Endothelial cell (in vitro differentiated cells): Measurements from ENCODE around the gene PANK4. TPM values are rescaled to one million over a fixed set of nuclear protein-coding genes. Genes with fewer than 3 reads are reported as not detected.
"Not testable (repeated sequence)": the region's sequence is repeated elsewhere in the genome, so short reads cannot be mapped to it uniquely, and the experiment has no call there.

Experiments used
- DNase-seq: peaks from one replicate; pipeline ENCODE4 v3.0.0; 2021; ENCODE audit warnings: low spot score
- H3K27ac Mint-ChIP-seq: one replicate; pipeline ENCODE4 v1.8.0; 2021; ENCODE audit warnings: mixed read lengths, inconsistent platforms; ENCODE audit not compliant: unreplicated experiment
- H3K27me3 Mint-ChIP-seq: one replicate; pipeline ENCODE4 v1.8.0; 2021; ENCODE audit warnings: mild to moderate bottlenecking, moderate library complexity, mixed read lengths, inconsistent platforms; ENCODE audit not compliant: unreplicated experiment
- H3K36me3 Mint-ChIP-seq: one replicate; pipeline ENCODE4 v1.8.0; 2021; ENCODE audit warnings: mild to moderate bottlenecking, low read depth, mixed read lengths, inconsistent platforms; ENCODE audit not compliant: unreplicated experiment
- H3K4me1 Mint-ChIP-seq: one replicate; pipeline ENCODE4 v1.8.0; 2021; ENCODE audit warnings: mild to moderate bottlenecking, mixed read lengths, inconsistent platforms; ENCODE audit not compliant: unreplicated experiment
- H3K4me3 Mint-ChIP-seq: one replicate; pipeline ENCODE4 v1.8.0; 2021; ENCODE audit warnings: mild to moderate bottlenecking, mixed read lengths, inconsistent platforms; ENCODE audit not compliant: unreplicated experiment
- H3K9me3 Mint-ChIP-seq: one replicate; pipeline ENCODE4 v1.8.0; 2021; ENCODE audit warnings: mixed read lengths, inconsistent platforms; ENCODE audit not compliant: unreplicated experiment
- total RNA-seq: library from RNA; stranded (reverse); fragmentation: NEBNext Ultra II Directional; extraction: Animal tissue kit (Norgen Biotek cat#: 25700); gene quantifications from one replicate; pipeline ENCODE4 v1.2.1, GENCODE V29; 2021; ENCODE audit not compliant: unreplicated experiment
- TF ChIP-seq, protein P1 (sequence below): fragments of 200-600 bp; sonication (generic); IDR thresholded peaks from one replicate; pipeline ENCODE4 v1.5.0; 2021; ENCODE audit warnings: antibody characterized with exemption; ENCODE audit not compliant: unreplicated experiment

Gene PANK4
- total RNA-seq, 1 donor from 2014 or later: 32.3 TPM

DNA sequence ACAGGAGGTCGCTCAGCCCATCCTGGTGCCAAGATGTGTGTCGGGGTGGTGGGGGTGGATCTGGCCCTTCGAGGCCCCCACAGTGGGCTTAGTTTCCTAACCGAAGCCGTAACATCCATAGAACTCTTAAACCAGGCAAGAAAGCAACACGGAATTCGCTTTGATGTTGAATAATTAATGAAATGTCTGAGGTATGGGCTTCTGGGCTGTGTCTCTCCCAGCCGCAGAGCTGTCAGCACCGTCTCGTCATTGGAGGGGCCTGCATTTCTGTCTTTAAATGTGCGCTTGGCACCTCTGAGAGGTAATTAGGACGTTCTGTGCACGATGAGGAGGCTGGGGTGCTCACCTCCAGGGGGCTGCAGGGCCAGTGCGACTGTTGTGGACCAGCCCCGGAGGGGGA, 63.6 kb downstream of the PANK4 start:
- no peaks in the 10 kb centered on the region for H3K9me3 Mint-ChIP-seq
- H3K27ac Mint-ChIP-seq: no peak overlapping the region
- H3K27me3 Mint-ChIP-seq: peaks cover 4% of the 10 kb centered on the region
- TF ChIP-seq, protein P1, sequence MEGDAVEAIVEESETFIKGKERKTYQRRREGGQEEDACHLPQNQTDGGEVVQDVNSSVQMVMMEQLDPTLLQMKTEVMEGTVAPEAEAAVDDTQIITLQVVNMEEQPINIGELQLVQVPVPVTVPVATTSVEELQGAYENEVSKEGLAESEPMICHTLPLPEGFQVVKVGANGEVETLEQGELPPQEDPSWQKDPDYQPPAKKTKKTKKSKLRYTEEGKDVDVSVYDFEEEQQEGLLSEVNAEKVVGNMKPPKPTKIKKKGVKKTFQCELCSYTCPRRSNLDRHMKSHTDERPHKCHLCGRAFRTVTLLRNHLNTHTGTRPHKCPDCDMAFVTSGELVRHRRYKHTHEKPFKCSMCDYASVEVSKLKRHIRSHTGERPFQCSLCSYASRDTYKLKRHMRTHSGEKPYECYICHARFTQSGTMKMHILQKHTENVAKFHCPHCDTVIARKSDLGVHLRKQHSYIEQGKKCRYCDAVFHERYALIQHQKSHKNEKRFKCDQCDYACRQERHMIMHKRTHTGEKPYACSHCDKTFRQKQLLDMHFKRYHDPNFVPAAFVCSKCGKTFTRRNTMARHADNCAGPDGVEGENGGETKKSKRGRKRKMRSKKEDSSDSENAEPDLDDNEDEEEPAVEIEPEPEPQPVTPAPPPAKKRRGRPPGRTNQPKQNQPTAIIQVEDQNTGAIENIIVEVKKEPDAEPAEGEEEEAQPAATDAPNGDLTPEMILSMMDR: no peak
- H3K4me1 Mint-ChIP-seq: no peaks in the 10 kb centered on the region
- H3K36me3 Mint-ChIP-seq: no peaks in the 10 kb centered on the region
- H3K4me3 Mint-ChIP-seq: no peak overlapping the region
- DNase-seq: no peak

DNA sequence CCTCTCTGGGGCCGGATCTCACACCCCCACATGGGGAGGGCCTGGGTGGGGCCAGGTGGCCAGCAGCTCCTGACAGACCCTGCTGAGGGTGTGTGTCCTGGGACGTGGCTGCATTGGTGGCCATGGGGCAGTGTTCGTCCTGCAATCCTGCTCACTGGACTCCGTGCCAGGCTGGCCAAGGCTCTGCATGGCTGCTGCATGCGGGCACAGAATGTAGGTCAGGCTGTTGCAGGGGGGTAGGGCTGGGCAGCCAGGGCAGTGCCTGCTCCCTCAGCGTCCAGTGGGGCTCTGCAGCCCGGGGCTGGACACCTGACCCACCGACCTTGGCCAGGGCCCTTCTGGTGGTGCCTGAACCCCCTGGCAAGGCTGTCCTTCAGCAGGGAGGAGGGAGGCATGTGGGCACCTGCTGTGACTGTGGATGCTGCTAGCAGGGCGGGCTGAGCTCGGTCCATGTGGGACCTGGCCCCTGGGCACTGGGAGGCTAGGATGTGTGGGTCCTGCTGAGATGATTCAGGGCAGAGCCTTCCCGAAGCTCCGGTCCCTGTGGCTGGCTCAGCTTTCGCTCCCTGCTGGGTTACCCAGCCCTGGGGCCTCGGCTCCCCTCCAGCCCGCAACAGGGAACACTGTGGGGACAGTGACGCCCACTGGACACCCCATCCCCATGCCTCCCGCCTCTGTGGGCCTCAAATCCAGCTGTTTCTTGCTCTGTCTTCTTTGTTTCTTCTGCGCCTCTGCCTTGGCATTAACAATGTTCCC, 65.2 kb downstream of the PANK4 start:
- DNase-seq: no peak
- Mint-ChIP-seq H3K27me3 (peaks cover 4% of the 10 kb centered on the region), H3K4me1 (no peaks in the 10 kb centered on the region), H3K4me3 (no peak overlapping the region), H3K27ac (no peak overlapping the region), H3K36me3 (no peaks in the 10 kb centered on the region), H3K9me3 (no peaks in the 10 kb centered on the region)
- TF ChIP-seq, protein P1: no peak

- H3K36me3 Mint-ChIP-seq: no peaks in the 10 kb centered on the region
- H3K9me3 Mint-ChIP-seq: no peaks in the 10 kb centered on the region
- H3K4me3 Mint-ChIP-seq: no peak overlapping the region
- peaks cover 5% of the 10 kb centered on the region for H3K27me3 Mint-ChIP-seq
- H3K4me1 Mint-ChIP-seq: no peaks in the 10 kb centered on the region
- no peak for DNase-seq
- no peak overlapping the region for H3K27ac Mint-ChIP-seq
- TF ChIP-seq, protein P1: no peak
These were observed 66.2 kb downstream of the PANK4 start for GRCh38 chr1:2460203-2460602.

DNA sequence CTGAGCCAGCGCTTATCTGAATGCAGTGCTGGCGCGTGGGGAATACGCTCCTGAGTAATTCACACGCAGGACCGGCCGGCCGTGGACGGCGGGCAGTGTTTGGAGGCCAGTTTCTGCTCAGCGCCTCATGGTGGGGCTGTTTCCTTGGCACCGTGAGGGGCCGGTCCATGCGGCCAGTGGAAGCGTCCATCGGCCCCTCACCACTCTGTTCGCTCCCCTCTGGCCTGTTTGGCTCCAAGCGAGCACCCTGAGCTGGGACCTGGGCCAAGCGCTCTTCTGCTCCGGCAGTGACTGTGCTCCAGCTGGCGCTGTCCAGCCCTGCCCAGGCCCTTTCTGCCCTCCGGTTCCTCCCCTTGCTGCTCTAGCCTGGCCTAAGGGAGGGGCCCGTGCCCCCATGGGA, 66.6 kb downstream of the PANK4 start:
- DNase-seq: no peak
- Mint-ChIP-seq H3K36me3 (no peaks in the 10 kb centered on the region), H3K27me3 (peaks cover 5% of the 10 kb centered on the region), H3K4me1 (no peaks in the 10 kb centered on the region), H3K27ac (no peak overlapping the region), H3K4me3 (no peak overlapping the region), H3K9me3 (no peaks in the 10 kb centered on the region)
- TF ChIP-seq, protein P1: no peak

DNA sequence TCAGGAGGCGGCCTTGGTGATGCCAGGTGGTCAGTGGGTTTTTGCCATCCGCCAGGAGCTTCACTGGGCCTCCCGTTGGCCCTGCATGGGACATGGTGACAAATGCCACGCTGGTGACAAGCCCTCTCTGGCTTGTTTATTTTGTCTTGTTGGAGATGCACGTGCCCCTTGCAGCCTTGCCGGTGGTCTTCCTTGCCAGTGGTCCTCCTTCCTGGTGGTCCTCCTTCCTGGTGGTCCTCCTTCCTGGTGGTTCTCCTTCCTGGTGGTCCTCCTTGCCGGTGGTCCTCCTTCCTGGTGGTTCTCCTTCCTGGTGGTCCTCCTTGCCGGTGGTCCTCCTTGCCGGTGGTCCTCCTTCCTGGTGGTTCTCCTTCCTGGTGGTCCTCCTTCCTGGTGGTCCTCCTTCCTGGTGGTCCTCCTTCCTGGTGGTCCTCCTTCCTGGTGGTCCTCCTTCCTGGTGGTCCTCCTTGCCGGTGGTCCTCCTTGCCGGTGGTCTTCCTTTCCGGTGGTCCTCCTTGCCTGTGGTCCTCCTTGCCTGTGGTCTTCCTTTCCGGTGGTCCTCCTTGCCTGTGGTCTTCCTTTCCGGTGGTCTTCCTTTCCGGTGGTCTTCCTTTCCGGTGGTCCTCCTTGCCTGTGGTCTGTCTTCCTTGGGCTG, 67.2 kb downstream of the PANK4 start:
- H3K36me3 Mint-ChIP-seq, H3K27ac Mint-ChIP-seq, H3K27me3 Mint-ChIP-seq, H3K4me3 Mint-ChIP-seq, H3K9me3 Mint-ChIP-seq, H3K4me1 Mint-ChIP-seq, DNase-seq: not testable (repeated sequence)
